T-helper 2 cell treated with Interferon-gamma antibody and Interleukin-4, amounts not matched to agents 100 ng/mL and 5 ng/mL, for 36 hours (primary cell): ENCODE measurements around the gene GADD45GIP1. TPM values are rescaled to one million over a fixed set of nuclear protein-coding genes. Genes with fewer than 3 reads are reported as not detected.
"Not testable (repeated sequence)": the region's sequence is repeated elsewhere in the genome, so short reads cannot be mapped to it uniquely, and the experiment has no call there.

Source experiments
- intact Hi-C: fragments of 100-400 bp; cut with micrococcal nuclease; formaldehyde crosslinking; loops from one replicate; pipeline ENCODE4 v1.15.1; 2023
- total RNA-seq: library from RNA; stranded (reverse); gene quantifications from 2 replicates; pipeline ENCODE4 v1.2.3, GENCODE V29; 2022

GADD45GIP1 gene
- total RNA-seq, 1 donor from 2014 or later = 19.6 TPM

DNA sequence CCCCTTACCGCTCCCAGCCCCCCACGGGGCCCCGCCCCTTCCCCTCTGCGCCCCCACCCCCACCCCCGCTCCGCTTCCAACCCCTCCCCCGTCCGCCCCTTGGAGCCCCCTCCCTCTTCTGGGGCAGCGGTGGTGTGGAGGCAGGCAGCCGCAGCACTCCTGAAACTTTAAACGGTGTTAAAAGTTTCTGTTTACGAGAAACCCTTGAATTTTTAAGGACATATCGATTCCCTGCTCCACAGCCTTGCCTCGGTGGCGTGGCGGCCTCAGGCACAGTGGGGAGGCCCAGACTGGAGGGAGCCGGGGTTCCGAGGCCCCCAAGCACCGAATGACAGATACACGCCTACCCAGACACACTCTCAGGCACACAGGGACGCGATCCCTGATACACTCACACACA lies 33.4 kb upstream of the GADD45GIP1 start:
- intact Hi-C loops = no loop called here

DNA sequence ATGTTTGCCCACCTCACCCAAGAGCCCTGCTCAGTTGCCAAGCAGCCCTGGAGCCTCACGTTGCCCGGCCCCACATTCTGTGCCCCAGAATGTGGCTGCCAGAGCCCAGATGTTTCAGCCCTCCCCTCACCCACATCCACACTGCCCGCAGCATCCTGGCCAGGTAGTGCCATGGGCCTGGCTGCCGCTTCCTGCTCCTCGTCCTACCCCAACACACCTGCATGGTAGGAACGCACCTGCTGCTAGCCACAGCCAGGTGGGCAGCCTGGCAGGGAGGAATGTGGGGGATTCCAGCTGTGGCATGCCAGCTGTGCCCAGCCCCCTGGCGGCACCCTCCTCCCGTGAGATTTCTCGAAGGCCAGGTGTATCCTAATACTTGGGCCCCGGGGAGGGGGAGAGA lies 30.8 kb upstream of the GADD45GIP1 start:
- intact Hi-C loops = no loop called here

DNA sequence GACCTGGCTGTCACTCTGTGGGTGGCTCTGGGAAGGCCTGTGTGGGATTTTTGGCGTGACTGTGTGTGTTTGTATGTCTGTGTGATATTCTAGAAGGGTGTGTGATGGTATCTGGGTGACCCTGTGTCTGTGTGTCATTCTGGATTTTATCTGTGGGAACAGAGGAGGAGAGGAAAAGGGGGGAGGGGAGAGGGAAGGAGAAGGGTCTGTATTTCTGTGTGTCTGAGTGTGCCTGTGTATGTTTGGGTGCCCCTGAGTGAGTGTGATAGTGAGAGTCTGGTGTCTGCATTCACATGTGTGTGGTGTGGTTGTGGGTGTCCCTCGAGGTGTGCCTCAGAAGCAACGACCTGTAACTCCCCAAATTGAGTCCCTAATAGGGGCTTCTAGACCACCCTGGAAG lies 30.2 kb upstream of the GADD45GIP1 start:
- intact Hi-C loops = no loop called here

DNA sequence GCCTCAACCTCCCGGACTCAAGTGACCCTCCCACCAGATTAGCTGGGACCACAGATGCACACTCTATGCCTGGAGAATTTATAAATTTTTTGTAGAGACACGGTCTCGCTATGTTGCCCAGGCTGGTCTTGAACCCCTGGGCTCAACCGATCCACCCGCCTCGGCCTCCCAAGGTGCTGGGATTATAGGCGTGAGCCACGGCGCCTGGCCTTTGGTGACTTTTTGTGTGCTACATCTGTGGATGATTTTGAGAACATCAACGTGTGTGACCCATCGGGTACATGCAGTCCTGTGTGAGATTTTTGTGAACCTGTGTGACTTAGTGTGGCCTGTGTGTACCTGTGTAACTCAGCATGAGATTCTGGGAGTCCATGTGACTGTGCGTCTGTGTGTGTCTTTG lies 29.7 kb upstream of the GADD45GIP1 start:
- intact Hi-C loops = no loop called here

DNA sequence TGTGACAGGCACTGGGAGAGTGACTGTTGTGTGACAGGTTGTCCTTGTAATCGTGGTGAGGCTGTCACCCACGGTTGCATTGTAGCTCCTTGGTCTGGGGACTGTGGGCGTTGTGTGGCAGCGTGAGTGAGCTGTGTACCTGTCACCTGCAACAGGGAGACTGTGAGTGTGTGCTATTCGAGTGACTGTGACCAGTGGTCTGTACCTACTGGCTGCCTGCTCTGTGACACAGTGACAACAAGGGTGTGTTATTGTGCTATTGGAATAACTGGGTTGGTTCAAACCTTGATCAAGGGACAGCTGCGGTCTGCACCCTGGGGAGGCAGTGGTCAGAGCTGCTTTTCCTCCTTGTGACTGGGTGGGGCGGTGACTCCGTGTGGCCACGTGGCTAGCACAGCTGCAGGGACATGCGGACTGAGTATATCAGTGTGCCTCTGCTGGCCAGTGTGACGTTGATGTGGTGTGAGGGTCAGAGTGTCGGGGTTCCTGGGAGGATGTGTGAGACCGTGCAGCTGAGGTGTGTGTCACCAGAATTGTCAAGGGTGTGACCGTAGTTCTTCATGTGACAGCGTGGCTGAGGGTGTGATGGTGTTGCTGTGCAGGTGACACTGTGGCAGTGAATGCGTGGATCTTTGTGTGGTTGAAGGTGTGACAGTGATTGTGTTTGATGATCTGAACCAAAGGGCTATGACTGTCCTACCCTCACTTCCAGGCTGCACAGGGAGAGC lies 28.2 kb upstream of the GADD45GIP1 start:
- intact Hi-C loops = no loop called here

DNA sequence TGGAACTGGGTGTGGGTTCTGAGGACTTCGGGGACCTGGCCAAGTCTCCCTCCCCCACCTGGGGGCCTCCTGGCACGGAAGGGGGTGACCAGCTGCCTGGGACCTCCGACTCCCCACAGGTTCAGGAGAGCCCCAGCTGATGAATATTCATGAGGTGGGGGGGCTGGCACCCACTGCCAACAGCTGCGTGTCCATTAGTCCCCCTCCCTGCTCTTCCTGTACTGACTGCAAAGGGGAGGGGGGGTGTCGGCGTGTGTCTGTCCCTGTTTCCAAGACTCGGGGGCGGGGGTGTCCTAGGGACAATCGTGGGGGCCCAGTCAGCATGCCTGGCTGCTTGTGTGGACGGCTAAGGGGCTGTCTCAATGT lies 27.6 kb upstream of the GADD45GIP1 start:
- intact Hi-C loops = loop anchor here (5.0 kb wide), 1 partner anchor 48 kb away; no protein-coding TSS in a partner anchor

DNA sequence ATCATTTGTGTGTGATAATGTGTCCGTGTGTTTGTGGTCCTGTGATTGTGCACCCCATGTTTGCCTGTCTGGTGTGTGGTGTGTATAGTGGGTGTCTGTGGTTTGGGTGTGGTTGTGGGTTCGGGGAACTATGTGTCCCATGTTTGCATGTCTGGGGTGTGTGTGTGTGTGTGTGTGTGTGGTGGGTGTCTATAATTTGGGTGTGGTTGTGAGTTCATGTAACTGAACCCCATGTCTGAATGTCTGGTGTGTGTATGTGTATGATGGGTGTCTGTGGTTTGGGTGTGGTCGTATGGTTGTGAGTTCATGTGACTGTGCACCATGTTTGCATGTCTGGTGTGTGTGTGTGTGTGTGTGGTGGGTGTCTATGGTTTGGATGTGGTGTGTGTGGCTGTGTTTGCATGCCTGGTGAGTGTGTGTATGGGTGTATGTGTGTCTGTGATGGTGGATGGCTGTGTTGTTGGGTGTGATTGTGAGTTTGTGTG lies 27.2 kb upstream of the GADD45GIP1 start:
- intact Hi-C loops = loop anchor here (5.0 kb wide), 1 partner anchor 48 kb away; no protein-coding TSS in a partner anchor

DNA sequence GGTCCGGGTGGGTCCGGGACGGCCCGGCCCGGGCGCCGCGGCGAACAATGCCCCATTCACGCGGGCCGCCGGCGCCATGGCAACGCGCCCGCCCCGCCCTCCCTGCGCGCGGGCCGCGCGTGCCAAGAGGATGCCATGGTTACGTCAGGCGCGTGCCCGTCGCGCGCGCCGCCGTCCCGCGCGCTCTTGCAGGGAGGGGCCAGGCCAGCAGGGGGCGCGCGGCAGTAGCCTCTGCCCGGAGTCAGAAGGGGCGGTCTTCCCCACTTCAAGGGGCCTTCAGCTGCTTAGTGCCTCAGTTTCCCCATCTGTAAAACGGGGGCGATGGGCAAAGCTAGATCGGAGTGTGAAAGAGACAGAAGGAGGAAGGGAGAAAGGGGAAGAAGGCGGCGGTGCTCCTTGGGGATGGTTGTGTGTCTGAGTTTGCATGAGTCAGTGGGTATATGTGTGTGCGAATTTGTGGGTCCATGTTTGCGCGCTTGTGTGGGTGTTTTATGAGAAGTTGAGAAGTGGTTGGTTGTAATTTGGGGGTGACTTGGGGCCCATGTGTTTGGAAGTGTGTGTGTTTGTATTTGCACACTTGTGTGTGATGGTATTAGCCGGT lies 26.6 kb upstream of the GADD45GIP1 start:
- intact Hi-C loops = loop anchor here (1.0 to 5.0 kb wide), 3 partner anchors 49 to 110 kb away; no protein-coding TSS in a partner anchor

GRCh38 chr19:12983091-12983490 lies 26.1 kb upstream of the GADD45GIP1 start:
- intact Hi-C loops = loop anchor here (1.0 to 5.0 kb wide), 3 partner anchors 49 to 110 kb away; no protein-coding TSS in a partner anchor

DNA sequence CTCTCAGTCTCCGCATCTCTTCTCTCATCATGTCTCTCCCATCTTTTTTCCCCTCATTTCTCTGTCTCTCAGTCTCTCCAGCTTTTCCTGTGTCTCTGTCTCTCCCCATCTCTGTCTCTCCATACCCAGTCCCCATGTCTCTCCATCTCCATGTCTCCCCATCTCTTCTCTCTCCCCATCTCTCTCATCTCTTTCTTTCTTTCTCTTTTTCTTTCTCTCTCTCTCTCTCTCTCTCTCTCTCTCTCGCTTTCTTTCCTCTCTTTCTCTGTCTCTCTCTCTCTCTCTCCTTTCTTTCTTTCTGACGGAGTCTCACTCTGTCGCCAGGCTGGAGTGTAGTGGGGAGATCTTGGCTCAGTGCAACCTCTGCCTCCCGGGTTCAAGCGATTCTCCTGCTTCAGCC lies 25.6 kb upstream of the GADD45GIP1 start:
- intact Hi-C loops = loop anchor here (1.0 to 5.0 kb wide), 3 partner anchors 50 to 111 kb away; no protein-coding TSS in a partner anchor

GRCh38 chr19:12979974-12980373 lies 23.0 kb upstream of the GADD45GIP1 start:
- intact Hi-C loops = loop anchor here (5.0 kb wide), 1 partner anchor 52 kb away; no protein-coding TSS in a partner anchor

- intact Hi-C loops = not testable (repeated sequence)
Observed at GRCh38 chr19:12976109-12976508, 19.1 kb upstream of the GADD45GIP1 start.

DNA sequence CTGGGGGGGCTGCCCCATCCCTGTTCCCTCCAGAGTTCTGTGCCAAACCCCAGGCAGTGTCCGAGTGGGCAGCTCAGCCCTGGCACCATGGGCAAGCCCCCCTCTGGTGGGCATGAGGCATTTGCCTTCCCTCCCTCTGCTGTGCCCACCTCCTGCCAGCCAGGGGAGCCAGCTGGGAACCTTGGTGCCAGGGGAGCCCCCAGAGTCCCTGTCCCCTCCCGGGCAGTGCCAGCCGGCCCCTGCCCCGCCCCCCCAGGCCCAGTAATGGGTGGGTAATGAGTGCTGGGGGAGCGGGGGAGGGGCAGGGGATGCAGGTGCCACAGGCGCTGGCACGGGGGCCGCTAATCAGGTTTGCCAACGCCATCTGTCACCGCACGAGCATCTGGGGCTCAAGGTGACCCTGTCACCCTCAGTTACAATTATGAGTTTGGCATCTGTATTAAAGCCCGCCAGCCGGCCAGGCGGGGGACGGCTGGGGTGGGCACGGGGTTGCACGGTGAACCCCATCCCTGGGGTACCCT lies 18.3 kb upstream of the GADD45GIP1 start:
- intact Hi-C loops = no loop called here

- intact Hi-C loops = no loop called here
Observed at GRCh38 chr19:12974301-12975220, 17.5 kb upstream of the GADD45GIP1 start.

GRCh38 chr19:12973236-12973635 lies 16.2 kb upstream of the GADD45GIP1 start:
- intact Hi-C loops = no loop called here

DNA sequence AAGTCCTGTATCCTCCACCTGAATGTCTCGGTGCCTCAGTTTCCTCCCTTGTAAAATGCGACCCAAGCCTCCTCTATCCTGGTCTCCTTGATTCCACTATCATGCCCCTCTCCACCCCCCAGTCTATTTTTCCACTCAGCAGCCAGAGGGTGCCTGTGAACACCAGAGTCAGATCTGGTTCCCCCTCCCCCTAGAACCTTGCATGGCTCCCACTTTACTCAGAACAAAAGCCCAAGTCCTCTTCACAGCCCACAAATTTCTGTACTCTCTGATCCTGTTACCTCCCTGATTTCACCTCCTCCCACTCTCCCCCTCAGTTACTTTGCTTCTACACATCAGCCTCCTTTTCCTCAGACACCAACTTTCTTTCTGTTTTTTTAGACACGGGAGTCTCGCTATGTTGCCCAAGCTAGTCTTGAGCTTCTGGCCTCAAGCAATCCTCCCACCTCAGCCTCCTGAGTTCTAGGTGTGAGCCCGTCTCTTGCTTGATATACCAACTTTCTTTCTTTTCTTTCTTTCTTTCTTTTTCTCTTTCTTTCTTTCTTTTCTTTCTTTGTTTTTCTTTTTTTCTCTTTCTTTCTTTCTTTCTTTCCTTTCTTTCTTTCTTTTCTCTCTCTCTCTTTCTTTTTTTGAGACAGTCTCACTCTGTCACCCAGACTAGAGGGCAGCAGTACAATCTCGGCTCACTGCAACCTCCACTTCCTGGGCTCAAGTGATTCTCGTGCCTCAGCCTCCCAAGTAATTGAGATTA lies 13.2 kb upstream of the GADD45GIP1 start:
- intact Hi-C loops = no loop called here

DNA sequence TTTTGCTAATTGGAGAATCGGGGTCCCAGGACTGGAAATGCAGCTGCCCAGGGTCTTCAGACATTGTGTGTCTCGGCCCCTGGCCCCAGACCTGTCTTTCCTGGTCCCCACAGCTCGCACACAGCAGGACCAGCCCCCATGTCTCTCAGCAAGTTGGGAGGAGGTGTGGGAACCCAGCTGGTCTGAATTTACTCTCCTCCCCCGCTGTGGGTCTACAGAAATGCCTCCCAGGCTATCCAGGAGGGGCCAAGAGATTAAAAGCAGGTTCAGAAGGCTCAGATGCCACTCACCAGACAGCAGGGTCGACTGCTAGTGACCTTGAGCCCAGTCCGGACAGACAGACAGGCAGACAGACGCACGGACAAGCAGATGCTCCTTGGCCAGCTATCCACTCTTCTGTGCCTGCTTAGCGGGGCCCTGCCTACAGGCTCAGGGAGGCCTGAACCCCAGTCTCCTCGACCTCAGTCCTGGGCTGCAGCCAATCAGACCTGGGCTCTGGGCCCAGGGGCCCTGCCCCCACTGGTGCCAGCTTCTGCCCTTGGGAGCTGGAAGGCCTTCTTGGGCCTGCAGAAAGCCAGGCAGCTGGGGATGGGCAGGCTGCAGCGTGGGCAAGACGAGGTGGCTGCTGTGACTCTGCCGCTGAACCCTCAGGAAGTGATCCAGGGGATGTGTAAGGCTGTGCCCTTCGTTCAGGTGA lies 12.4 kb upstream of the GADD45GIP1 start, which contains the start of gene DAND5:
Gene DAND5, plus strand, starts transcription at position 285 of the 697 bp plus-strand sequence. Its CDS starts 85 bp downstream, at position 370.
- intact Hi-C loops = no loop called here

GRCh38 chr19:12967907-12968306 lies 10.9 kb upstream of the GADD45GIP1 start:
- intact Hi-C loops = no loop called here

DNA sequence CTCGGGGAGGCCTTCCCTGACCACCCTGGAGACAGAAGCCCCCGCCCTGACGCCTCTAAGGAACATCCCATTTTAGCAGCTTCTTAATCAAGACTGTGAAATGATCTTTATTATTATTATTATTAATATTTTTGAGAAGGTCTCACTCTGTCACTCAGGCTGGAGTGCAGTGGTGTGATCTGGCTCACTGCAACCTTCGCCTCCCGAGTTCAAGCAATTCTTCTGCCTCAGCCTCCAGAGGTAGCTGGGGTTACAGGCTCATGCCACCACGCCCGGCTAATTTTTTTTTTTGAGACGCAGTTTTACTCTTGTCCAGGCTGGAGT lies 8.8 kb upstream of the GADD45GIP1 start:
- intact Hi-C loops = loop anchor here (1.0 kb wide), 2 partner anchors 20 to 80 kb away; partner anchors contain the start of gene RAD23A
